Measurements from ENCODE around the gene DDRGK1.

Gene DDRGK1

GRCh38 chr20:3180319-3180718 is 24.2 kb downstream of the DDRGK1 start:
- FAIRE-seq, result no peak

GRCh38 chr20:3177746-3178485 is 26.6 kb downstream of the DDRGK1 start:
- FAIRE-seq, result no peak

GRCh38 chr20:3175270-3175669 is 29.2 kb downstream of the DDRGK1 start:
- FAIRE-seq, result no peak

GRCh38 chr20:3174442-3175261 is 29.8 kb downstream of the DDRGK1 start:
- FAIRE-seq, result no peak

GRCh38 chr20:3173610-3174441 is 30.7 kb downstream of the DDRGK1 start:
- no peak for FAIRE-seq

GRCh38 chr20:3172933-3173609 is 31.4 kb downstream of the DDRGK1 start, which contains the start of gene LZTS3:
Gene LZTS3, minus strand, starts transcription at chr20:3173549. Its CDS starts 6,386 bp downstream, at chr20:3167163.
- FAIRE-seq, result no peak

- no peak for FAIRE-seq
Observed at GRCh38 chr20:3172126-3172932, 32.2 kb downstream of the DDRGK1 start.

GRCh38 chr20:3171391-3172125 is 32.9 kb downstream of the DDRGK1 start:
- no peak for FAIRE-seq

GRCh38 chr20:3168829-3169590 is 35.5 kb downstream of the DDRGK1 start:
- FAIRE-seq, result no peak

- no peak for FAIRE-seq
Observed at GRCh38 chr20:3168079-3168828, 36.2 kb downstream of the DDRGK1 start.

GRCh38 chr20:3167738-3168078 is 36.8 kb downstream of the DDRGK1 start:
- no peak for FAIRE-seq

GRCh38 chr20:3166913-3167342 is 37.6 kb downstream of the DDRGK1 start:
- no peak for FAIRE-seq

GRCh38 chr20:3166338-3166912 is 38.1 kb downstream of the DDRGK1 start:
- no peak for FAIRE-seq

GRCh38 chr20:3165473-3166337 is 38.8 kb downstream of the DDRGK1 start:
- no peak for FAIRE-seq

GRCh38 chr20:3164763-3165410 is 39.6 kb downstream of the DDRGK1 start:
- no peak for FAIRE-seq

- no peak for FAIRE-seq
Observed at GRCh38 chr20:3164043-3164762, 40.3 kb downstream of the DDRGK1 start.

Measured in islet of Langerhans (tissue), 1 donor.